ENCODE measurements around the gene GRIK3. TPM values are rescaled to one million over a fixed set of nuclear protein-coding genes. Genes with fewer than 3 reads are reported as not detected.

The GRIK3 gene
- total and polyA plus RNA-seq, 2 experiments from 2014 or later, result 0.31 to 2.9 TPM

DNA sequence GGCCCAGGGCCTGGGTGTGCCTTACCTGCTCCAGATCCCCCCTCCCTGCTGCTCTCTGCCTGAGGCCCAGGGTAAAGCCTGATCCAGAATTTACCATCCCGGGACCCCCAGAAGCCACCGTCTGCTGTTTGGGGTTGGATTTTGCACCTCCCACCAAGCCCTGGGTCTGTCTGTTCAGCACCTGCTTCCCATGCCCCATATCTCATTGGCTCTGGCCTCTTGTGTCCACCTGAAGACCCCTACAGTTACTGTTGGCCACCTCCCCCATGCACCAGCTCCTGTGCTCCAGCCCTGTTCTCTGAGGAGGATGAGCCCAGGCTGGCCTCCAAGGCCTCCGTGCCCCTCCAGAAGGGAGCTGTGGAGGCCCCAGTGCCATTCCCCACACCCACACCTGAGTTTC, 113.9 kb downstream of the GRIK3 start:
- Histone ChIP-seq H3K9me2 (ENCODE audit: insufficient read depth) (no peaks in the 10 kb centered on the region), H2AFZ (no peak overlapping the region), H3K4me3 (no peak overlapping the region), H3K4me2 (no peak overlapping the region), H3K36me3 (ENCODE audit: insufficient read depth) (no peaks in the 10 kb centered on the region), H3K27ac (ENCODE audit: low read depth) (no peak overlapping the region), H3K79me2 (replicated peaks; ENCODE audit: insufficient read depth) (no peaks in the 10 kb centered on the region), H3K4me1 (ENCODE audit: insufficient read depth) (peaks cover 7% of the 10 kb centered on the region), H3F3A (replicated peaks; ENCODE audit: low read depth) (no peaks in the 10 kb centered on the region), H3K27me3 (ENCODE audit: insufficient read depth) (no peaks in the 10 kb centered on the region), H4K20me1 (replicated peaks; ENCODE audit: insufficient read depth) (no peaks in the 10 kb centered on the region; the same call in 1 of the 2 replicates)
- TF ChIP-seq JUNB (IDR thresholded peaks at IDR 0.05; ENCODE audit: unreplicated experiment), result no peak
- TF ChIP-seq EZH2phosphoT487 (IDR thresholded peaks at IDR 0.05; ENCODE audit: unreplicated experiment), result no peak
- no peak for TF ChIP-seq EZH2 (IDR thresholded peaks at IDR 0.05; ENCODE audit: low read depth, unreplicated experiment)
- TF ChIP-seq, protein P1, sequence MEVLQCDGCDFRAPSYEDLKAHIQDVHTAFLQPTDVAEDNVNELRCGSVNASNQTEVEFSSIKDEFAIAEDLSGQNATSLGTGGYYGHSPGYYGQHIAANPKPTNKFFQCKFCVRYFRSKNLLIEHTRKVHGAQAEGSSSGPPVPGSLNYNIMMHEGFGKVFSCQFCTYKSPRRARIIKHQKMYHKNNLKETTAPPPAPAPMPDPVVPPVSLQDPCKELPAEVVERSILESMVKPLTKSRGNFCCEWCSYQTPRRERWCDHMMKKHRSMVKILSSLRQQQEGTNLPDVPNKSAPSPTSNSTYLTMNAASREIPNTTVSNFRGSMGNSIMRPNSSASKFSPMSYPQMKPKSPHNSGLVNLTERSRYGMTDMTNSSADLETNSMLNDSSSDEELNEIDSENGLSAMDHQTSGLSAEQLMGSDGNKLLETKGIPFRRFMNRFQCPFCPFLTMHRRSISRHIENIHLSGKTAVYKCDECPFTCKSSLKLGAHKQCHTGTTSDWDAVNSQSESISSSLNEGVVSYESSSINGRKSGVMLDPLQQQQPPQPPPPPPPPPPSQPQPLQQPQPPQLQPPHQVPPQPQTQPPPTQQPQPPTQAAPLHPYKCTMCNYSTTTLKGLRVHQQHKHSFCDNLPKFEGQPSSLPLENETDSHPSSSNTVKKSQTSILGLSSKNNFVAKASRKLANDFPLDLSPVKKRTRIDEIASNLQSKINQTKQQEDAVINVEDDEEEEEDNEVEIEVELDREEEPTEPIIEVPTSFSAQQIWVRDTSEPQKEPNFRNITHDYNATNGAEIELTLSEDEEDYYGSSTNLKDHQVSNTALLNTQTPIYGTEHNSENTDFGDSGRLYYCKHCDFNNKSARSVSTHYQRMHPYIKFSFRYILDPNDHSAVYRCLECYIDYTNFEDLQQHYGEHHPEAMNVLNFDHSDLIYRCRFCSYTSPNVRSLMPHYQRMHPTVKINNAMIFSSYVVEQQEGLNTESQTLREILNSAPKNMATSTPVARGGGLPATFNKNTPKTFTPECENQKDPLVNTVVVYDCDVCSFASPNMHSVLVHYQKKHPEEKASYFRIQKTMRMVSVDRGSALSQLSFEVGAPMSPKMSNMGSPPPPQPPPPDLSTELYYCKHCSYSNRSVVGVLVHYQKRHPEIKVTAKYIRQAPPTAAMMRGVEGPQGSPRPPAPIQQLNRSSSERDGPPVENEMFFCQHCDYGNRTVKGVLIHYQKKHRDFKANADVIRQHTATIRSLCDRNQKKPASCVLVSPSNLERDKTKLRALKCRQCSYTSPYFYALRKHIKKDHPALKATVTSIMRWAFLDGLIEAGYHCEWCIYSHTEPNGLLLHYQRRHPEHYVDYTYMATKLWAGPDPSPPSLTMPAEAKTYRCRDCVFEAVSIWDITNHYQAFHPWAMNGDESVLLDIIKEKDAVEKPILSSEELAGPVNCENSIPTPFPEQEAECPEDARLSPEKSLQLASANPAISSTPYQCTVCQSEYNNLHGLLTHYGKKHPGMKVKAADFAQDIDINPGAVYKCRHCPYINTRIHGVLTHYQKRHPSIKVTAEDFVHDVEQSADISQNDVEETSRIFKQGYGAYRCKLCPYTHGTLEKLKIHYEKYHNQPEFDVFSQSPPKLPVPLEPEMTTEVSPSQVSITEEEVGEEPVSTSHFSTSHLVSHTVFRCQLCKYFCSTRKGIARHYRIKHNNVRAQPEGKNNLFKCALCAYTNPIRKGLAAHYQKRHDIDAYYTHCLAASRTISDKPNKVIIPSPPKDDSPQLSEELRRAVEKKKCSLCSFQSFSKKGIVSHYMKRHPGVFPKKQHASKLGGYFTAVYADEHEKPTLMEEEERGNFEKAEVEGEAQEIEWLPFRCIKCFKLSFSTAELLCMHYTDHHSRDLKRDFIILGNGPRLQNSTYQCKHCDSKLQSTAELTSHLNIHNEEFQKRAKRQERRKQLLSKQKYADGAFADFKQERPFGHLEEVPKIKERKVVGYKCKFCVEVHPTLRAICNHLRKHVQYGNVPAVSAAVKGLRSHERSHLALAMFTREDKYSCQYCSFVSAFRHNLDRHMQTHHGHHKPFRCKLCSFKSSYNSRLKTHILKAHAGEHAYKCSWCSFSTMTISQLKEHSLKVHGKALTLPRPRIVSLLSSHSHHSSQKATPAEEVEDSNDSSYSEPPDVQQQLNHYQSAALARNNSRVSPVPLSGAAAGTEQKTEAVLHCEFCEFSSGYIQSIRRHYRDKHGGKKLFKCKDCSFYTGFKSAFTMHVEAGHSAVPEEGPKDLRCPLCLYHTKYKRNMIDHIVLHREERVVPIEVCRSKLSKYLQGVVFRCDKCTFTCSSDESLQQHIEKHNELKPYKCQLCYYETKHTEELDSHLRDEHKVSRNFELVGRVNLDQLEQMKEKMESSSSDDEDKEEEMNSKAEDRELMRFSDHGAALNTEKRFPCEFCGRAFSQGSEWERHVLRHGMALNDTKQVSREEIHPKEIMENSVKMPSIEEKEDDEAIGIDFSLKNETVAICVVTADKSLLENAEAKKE (CRISPR knock-in tag; IDR thresholded peaks at IDR 0.05), result no peak
- TF ChIP-seq STAT1 (IDR thresholded peaks at IDR 0.05; ENCODE audit: unreplicated experiment), result no peak
- TF ChIP-seq, protein P2, sequence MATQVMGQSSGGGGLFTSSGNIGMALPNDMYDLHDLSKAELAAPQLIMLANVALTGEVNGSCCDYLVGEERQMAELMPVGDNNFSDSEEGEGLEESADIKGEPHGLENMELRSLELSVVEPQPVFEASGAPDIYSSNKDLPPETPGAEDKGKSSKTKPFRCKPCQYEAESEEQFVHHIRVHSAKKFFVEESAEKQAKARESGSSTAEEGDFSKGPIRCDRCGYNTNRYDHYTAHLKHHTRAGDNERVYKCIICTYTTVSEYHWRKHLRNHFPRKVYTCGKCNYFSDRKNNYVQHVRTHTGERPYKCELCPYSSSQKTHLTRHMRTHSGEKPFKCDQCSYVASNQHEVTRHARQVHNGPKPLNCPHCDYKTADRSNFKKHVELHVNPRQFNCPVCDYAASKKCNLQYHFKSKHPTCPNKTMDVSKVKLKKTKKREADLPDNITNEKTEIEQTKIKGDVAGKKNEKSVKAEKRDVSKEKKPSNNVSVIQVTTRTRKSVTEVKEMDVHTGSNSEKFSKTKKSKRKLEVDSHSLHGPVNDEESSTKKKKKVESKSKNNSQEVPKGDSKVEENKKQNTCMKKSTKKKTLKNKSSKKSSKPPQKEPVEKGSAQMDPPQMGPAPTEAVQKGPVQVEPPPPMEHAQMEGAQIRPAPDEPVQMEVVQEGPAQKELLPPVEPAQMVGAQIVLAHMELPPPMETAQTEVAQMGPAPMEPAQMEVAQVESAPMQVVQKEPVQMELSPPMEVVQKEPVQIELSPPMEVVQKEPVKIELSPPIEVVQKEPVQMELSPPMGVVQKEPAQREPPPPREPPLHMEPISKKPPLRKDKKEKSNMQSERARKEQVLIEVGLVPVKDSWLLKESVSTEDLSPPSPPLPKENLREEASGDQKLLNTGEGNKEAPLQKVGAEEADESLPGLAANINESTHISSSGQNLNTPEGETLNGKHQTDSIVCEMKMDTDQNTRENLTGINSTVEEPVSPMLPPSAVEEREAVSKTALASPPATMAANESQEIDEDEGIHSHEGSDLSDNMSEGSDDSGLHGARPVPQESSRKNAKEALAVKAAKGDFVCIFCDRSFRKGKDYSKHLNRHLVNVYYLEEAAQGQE (IDR thresholded peaks at IDR 0.05; ENCODE audit: unreplicated experiment), result no peak
- TF ChIP-seq, protein P3, sequence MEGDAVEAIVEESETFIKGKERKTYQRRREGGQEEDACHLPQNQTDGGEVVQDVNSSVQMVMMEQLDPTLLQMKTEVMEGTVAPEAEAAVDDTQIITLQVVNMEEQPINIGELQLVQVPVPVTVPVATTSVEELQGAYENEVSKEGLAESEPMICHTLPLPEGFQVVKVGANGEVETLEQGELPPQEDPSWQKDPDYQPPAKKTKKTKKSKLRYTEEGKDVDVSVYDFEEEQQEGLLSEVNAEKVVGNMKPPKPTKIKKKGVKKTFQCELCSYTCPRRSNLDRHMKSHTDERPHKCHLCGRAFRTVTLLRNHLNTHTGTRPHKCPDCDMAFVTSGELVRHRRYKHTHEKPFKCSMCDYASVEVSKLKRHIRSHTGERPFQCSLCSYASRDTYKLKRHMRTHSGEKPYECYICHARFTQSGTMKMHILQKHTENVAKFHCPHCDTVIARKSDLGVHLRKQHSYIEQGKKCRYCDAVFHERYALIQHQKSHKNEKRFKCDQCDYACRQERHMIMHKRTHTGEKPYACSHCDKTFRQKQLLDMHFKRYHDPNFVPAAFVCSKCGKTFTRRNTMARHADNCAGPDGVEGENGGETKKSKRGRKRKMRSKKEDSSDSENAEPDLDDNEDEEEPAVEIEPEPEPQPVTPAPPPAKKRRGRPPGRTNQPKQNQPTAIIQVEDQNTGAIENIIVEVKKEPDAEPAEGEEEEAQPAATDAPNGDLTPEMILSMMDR (conservative IDR thresholded peaks at IDR 0.05; ENCODE audit: low read depth in 2 of 2), result no peak
- TF ChIP-seq ZNF331 (CRISPR knock-in tag; IDR thresholded peaks at IDR 0.05; ENCODE audit: low read depth), result no peak
- no peak for TF ChIP-seq NANOG (IDR thresholded peaks at IDR 0.05; ENCODE audit: borderline replicate concordance)
- no peak for TF ChIP-seq ZNF114 (CRISPR knock-in tag; IDR thresholded peaks at IDR 0.05)
- TF ChIP-seq CREB1 (CRISPR knock-in tag; IDR thresholded peaks at IDR 0.05; ENCODE audit: low read depth), result no peak
- TF ChIP-seq POLR2AphosphoS5 (IDR thresholded peaks at IDR 0.05; ENCODE audit: low read depth), result no peak
- no peak for TF ChIP-seq ETS1 (IDR thresholded peaks at IDR 0.05)
- Mint-ChIP-seq H3K27ac (peak overlapping the region; percentile 75; the same call in 1 of the 2 replicates), H3K4me3 (no peak overlapping the region), H3K27me3 (ENCODE audit: insufficient read depth, low read depth, poor library complexity) (peaks cover 6% of the 10 kb centered on the region), H3K4me1 (peaks cover 20% of the 10 kb centered on the region), H3K36me3 (ENCODE audit: low read depth) (peaks cover 8% of the 10 kb centered on the region; the same call in 2 of the 3 replicates), H3K9me3 (peaks cover 22% of the 10 kb centered on the region)
- no peak for DNase-seq (ENCODE audit: low spot score)
- ATAC-seq, result no peak
